Measurements from ENCODE around the gene SIRPD.
A peak's percentile ranks its signal among the peaks of the same experiment; 100 is the strongest.
"Not testable (repeated sequence)": the region's sequence is repeated elsewhere in the genome, so short reads cannot be mapped to it uniquely, and the experiment has no call there.

SIRPD gene

GRCh38 chr20:1557605-1558004, at the start of gene SIRPD:
SIRPD (minus strand) TSS chr20:1557705; CDS start chr20:1557653, 52 bp downstream.
- DNase-seq = no peak

- no peak for DNase-seq
Measured at GRCh38 chr20:1600736-1601135, 43.2 kb upstream of the SIRPD start.

- DNase-seq = no peak
Measured at GRCh38 chr20:1595333-1595732, 37.8 kb upstream of the SIRPD start.

GRCh38 chr20:1588533-1589460, 31.3 kb upstream of the SIRPD start:
- no peak for DNase-seq

GRCh38 chr20:1587781-1588532, 30.5 kb upstream of the SIRPD start:
- no peak for DNase-seq

GRCh38 chr20:1579488-1579887, 22.0 kb upstream of the SIRPD start:
- DNase-seq = no peak

GRCh38 chr20:1577906-1578305, 20.4 kb upstream of the SIRPD start:
- no peak for DNase-seq

GRCh38 chr20:1577313-1577712, 19.8 kb upstream of the SIRPD start:
- not testable (repeated sequence) for DNase-seq

GRCh38 chr20:1576641-1577040, 19.1 kb upstream of the SIRPD start:
- no peak for DNase-seq

GRCh38 chr20:1576003-1576402, 18.5 kb upstream of the SIRPD start:
- not testable (repeated sequence) for DNase-seq

GRCh38 chr20:1571583-1571982, 14.1 kb upstream of the SIRPD start:
- DNase-seq = not testable (repeated sequence)

GRCh38 chr20:1569415-1569881, 11.9 kb upstream of the SIRPD start:
- no peak for DNase-seq

- DNase-seq = no peak
Measured at GRCh38 chr20:1568163-1568490, 10.6 kb upstream of the SIRPD start.

- no peak for DNase-seq
Measured at GRCh38 chr20:1567392-1568162, 10.1 kb upstream of the SIRPD start.

GRCh38 chr20:1566701-1567100, 9.2 kb upstream of the SIRPD start:
- DNase-seq = no peak

GRCh38 chr20:1565461-1565860, 8.0 kb upstream of the SIRPD start:
- no peak for DNase-seq

GRCh38 chr20:1563598-1563997, 6.1 kb upstream of the SIRPD start:
- DNase-seq = no peak

GRCh38 chr20:1562622-1563021, 5.1 kb upstream of the SIRPD start:
- no peak for DNase-seq

GRCh38 chr20:1561350-1561749, 3.8 kb upstream of the SIRPD start:
- DNase-seq = no peak

- peak; percentile 11 for DNase-seq
Measured at GRCh38 chr20:1555952-1556351, 1.6 kb downstream of the SIRPD start.

GRCh38 chr20:1539816-1540419, 17.6 kb downstream of the SIRPD start:
- no peak for DNase-seq

GRCh38 chr20:1538655-1539054, 18.9 kb downstream of the SIRPD start:
- DNase-seq = no peak

GRCh38 chr20:1537731-1538058, 19.8 kb downstream of the SIRPD start:
- DNase-seq = no peak

Data from stimulated activated CD4-positive, alpha-beta T cell treated with anti-CD3 and anti-CD28 coated beads, Interleukin-4, amount 100 ng/mL, for 24 hours (primary cell).